Spleen (tissue), 11 donors: ENCODE measurements around the gene IGLL5. TPM values are rescaled to one million over a fixed set of nuclear protein-coding genes. Genes with fewer than 3 reads are reported as not detected.

Experiments used
- DNase-seq: peaks from one replicate; pipeline ENCODE4 v3.0.0-alpha.2; 2020
- H3K27ac ChIP-seq, 8 donors: fragments of 200-600 bp; sonication (generic) in 7 of 8; 1 replicate in 4 of 8; 2 replicates in 4 of 8; pipeline versions ENCODE4 v1.5.0 to v1.8.0; 2016 to 2021; ENCODE audit warnings: inconsistent platforms in 4 of 8, mild to moderate bottlenecking in 4 of 8, moderate library complexity in 1 of 8
- H3K27me3 ChIP-seq, 7 donors: fragments of 200-600 bp; sonication (generic) in 6 of 7; replicated peaks in 1 of 7; 1 replicate in 4 of 7; 2 replicates in 3 of 7; pipeline versions ENCODE4 v1.5.0 to v1.8.0; 2016 to 2021; ENCODE audit warnings: inconsistent platforms in 3 of 7, mild to moderate bottlenecking in 1 of 7
- H3K36me3 ChIP-seq, 6 donors: fragments of 200-600 bp; sonication (generic) in 5 of 6; 1 replicate in 4 of 6; 2 replicates in 2 of 6; pipeline versions ENCODE4 v1.5.0 to v1.8.0; 2016 to 2021; ENCODE audit warnings: inconsistent platforms in 2 of 6
- H3K4me1 ChIP-seq, 6 donors: fragments of 200-600 bp; sonication (generic) in 5 of 6; 1 replicate in 3 of 6; 2 replicates in 3 of 6; pipeline versions ENCODE4 v1.5.0 to v1.8.0; 2016 to 2021; ENCODE audit warnings: inconsistent platforms in 3 of 6
- H3K4me3 ChIP-seq, 8 donors: fragments of 200-600 bp; sonication (generic) in 7 of 8; 1 replicate in 4 of 8; 2 replicates in 4 of 8; pipeline versions ENCODE4 v1.5.0 to v1.8.0; 2016 to 2021; ENCODE audit warnings: inconsistent platforms in 4 of 8, mild to moderate bottlenecking in 4 of 8, moderate library complexity in 2 of 8
- H3K9me3 ChIP-seq, 8 donors: fragments of 200-600 bp; sonication (generic) in 7 of 8; 1 replicate in 4 of 8; 2 replicates in 4 of 8; pipeline versions ENCODE4 v1.5.0 to v1.8.0; 2016 to 2021; ENCODE audit warnings: inconsistent platforms in 4 of 8
- CTCF ChIP-seq, 11 experiments: fragments of 200-600 bp in 7 of 11; fragments of 450-650 bp in 4 of 11; sonication (generic) in 4 of 11; IDR thresholded peaks in 8 of 11; conservative IDR thresholded peaks in 3 of 11; 1 replicate in 7 of 11; 2 replicates in 4 of 11; pipeline versions ENCODE4 v1.4.0 to v1.8.0; 2016 to 2021; ENCODE audit warnings: antibody characterized with exemption in 11 of 11, inconsistent platforms in 4 of 11, mild to moderate bottlenecking in 1 of 11
- POLR2A ChIP-seq, 3 donors: fragments of 450-650 bp; IDR thresholded peaks; one replicate each; pipeline ENCODE4 v1.5.1; 2017; ENCODE audit warnings: antibody characterized with exemption in 3 of 3, mild to moderate bottlenecking in 1 of 3
- POLR2AphosphoS5 ChIP-seq, 3 donors: sonication (generic); formaldehyde crosslinking; IDR thresholded peaks; one replicate each; pipeline ENCODE4 v1.5.1; 2017; ENCODE audit warnings: antibody characterized with exemption in 3 of 3
- WGBS, 5 donors: extraction: QIAGEN DNeasy Blood & Tissue Kit in 3 of 5; methylation state at CpG; one replicate each; pipeline versions ENCODE4 v1.1.5 to v1.1.7; 2013 to 2018; 5-methylcytosine and 5-hydroxymethylcytosine counted together
- intact Hi-C: fragments of 100-400 bp; cut with DNase I; formaldehyde crosslinking; loops from one replicate; pipeline ENCODE4 v1.15.0; 2023; ENCODE audit warnings: low total_unique reads
- polyA plus RNA-seq, 3 donors: library from polyadenylated mRNA; stranded (reverse); fragments of 200-250 nt; gene quantifications; one replicate each; pipeline ENCODE4 v1.2.1, GENCODE V29; 2013
- total RNA-seq, 7 donors: library from RNA; depleted of rRNA in 3 of 7; stranded (reverse); fragments of >200 nt in 3 of 7; fragmentation: NEBNext Ultra II Directional in 4 of 7; extraction: Animal tissue kit (Norgen Biotek cat#: 25700) in 4 of 7; gene quantifications; one replicate each; pipeline versions ENCODE4 v1.1.0 to v1.2.1, GENCODE V29; 2016 to 2021
- donor health status: healthy with polysubstance abuse.
- donor health status: DM: no; HTN: no; CAD: no; lungs with moderate emphysema.
- donor health status: DM: no; HTN: no; CAD: no.
- donor health status: Bipolar disorder and iron deficiency.
- donor health status: healthy.
- donor health status: DM: no; HTN: no; CAD: no.
- donor health status: DM: yes; HTN: yes; CAD: no.

Gene IGLL5
- total and polyA plus RNA-seq, 10 donors, result 55.9 to 720 (median 127) TPM

- WGBS, 5 donors, result 81 to 92% (median 85%) methylated on average over 4 of the region's 4 CpGs
- H3K4me1 ChIP-seq, result peaks cover 0 to 20% (median 6%) of the 10 kb centered on the region in 6 donors
- intact Hi-C loops, result no loop called here
- no peaks in the 10 kb centered on the region for H3K36me3 ChIP-seq
- no peak for DNase-seq
- no peaks in the 10 kb centered on the region for H3K27me3 ChIP-seq
- H3K9me3 ChIP-seq, result no peaks in the 10 kb centered on the region
- H3K4me3 ChIP-seq, result no peak overlapping the region
- no peak overlapping the region for H3K27ac ChIP-seq
- TF ChIP-seq POLR2A (IDR thresholded peaks at IDR 0.05) (no peak), CTCF (IDR thresholded peaks at IDR 0.05 in 8 of 11, conservative IDR thresholded peaks at IDR 0.05 in 3 of 11) (no peak), POLR2AphosphoS5 (IDR thresholded peaks at IDR 0.05) (no peak)
Measured at GRCh38 chr22:22917377-22917776, 29.8 kb downstream of the IGLL5 start.

GRCh38 chr22:22918297-22918965 is 30.8 kb downstream of the IGLL5 start:
- Histone ChIP-seq H3K4me1 (peaks cover 0 to 15% (median 6%) of the 10 kb centered on the region in 6 donors), H3K9me3 (no peaks in the 10 kb centered on the region), H3K27ac (no peak overlapping the region), H3K4me3 (no peak overlapping the region), H3K36me3 (no peaks in the 10 kb centered on the region), H3K27me3 (no peaks in the 10 kb centered on the region)
- TF ChIP-seq CTCF (IDR thresholded peaks at IDR 0.05 in 8 of 11, conservative IDR thresholded peaks at IDR 0.05 in 3 of 11) (no peak), POLR2AphosphoS5 (IDR thresholded peaks at IDR 0.05) (no peak), POLR2A (IDR thresholded peaks at IDR 0.05) (no peak)
- no peak for DNase-seq
- intact Hi-C loops, result no loop called here
- 78 to 87% (median 85%) methylated on average over 6 to 7 of the region's 7 CpGs for WGBS, 5 donors

GRCh38 chr22:22919041-22919440 is 31.4 kb downstream of the IGLL5 start:
- Histone ChIP-seq H3K9me3 (no peaks in the 10 kb centered on the region), H3K4me1 (peaks cover 0 to 14% (median under 1%) of the 10 kb centered on the region in 6 donors), H3K27ac (no peak overlapping the region), H3K27me3 (no peaks in the 10 kb centered on the region), H3K36me3 (no peaks in the 10 kb centered on the region), H3K4me3 (no peak overlapping the region)
- TF ChIP-seq POLR2AphosphoS5 (IDR thresholded peaks at IDR 0.05), result no peak
- TF ChIP-seq CTCF (IDR thresholded peaks at IDR 0.05 in 8 of 11, conservative IDR thresholded peaks at IDR 0.05 in 3 of 11), result no peak
- intact Hi-C loops, result no loop called here
- WGBS, 5 donors, result 89 to 97% (median 91%) methylated on average over 6 to 7 of the region's 7 CpGs
- no peak for DNase-seq

- no peaks in the 10 kb centered on the region for H3K27me3 ChIP-seq
- H3K36me3 ChIP-seq, result no peaks in the 10 kb centered on the region
- TF ChIP-seq CTCF (IDR thresholded peaks at IDR 0.05 in 8 of 11, conservative IDR thresholded peaks at IDR 0.05 in 3 of 11) (no peak), POLR2AphosphoS5 (IDR thresholded peaks at IDR 0.05) (no peak), POLR2A (IDR thresholded peaks at IDR 0.05) (no peak)
- H3K4me3 ChIP-seq, result no peak overlapping the region
- intact Hi-C loops, result no loop called here
- H3K9me3 ChIP-seq, result no peaks in the 10 kb centered on the region
- H3K27ac ChIP-seq, result no peak overlapping the region
- DNase-seq, result no peak
- WGBS, 5 donors, result 84 to 96% (median 91%) methylated on average over 7 of the region's 7 CpGs
- peaks cover 0 to 15% (median 0%) of the 10 kb centered on the region in 6 donors for H3K4me1 ChIP-seq
Measured at GRCh38 chr22:22920104-22920654, 32.6 kb downstream of the IGLL5 start.
